H1 (cell line): ENCODE data around the gene PEX5L. TPM values are rescaled to one million over a fixed set of nuclear protein-coding genes. Genes with fewer than 3 reads are reported as not detected.

Experiments
- CTCF ChIA-PET: fragments of 300-600 bp; sonication (Branson Sonifier 250); formaldehyde crosslinking; loops from one replicate; lab custom pipeline; 2021; ENCODE audit not compliant: partially characterized antibody; lab: Charles Lee
- POLR2A ChIA-PET: fragments of 300-600 bp; sonication (Branson Sonifier 250); formaldehyde crosslinking; loops from one replicate; lab custom pipeline; 2021; ENCODE audit warnings: inconsistent platforms; ENCODE audit not compliant: partially characterized antibody; lab: Charles Lee
- DNase-seq, 2 experiments: peaks; one replicate each; pipeline versions ENCODE4 v3.0.0 to v3.0.0-alpha.2; 2010 to 2022; ENCODE audit warnings: low spot score in 2 of 2, low read depth in 1 of 2, mixed read lengths in 1 of 2
- FAIRE-seq: peaks from 2 replicates; lab custom pipeline; 2011; peaks lifted over from hg19 to GRCh38; lab: Jason Lieb, UNC
- H2AFZ ChIP-seq: 2 replicates; pipeline ENCODE4 v1.8.1; 2012; ENCODE audit warnings: low read length, inconsistent platforms
- H2AK5ac ChIP-seq: 2 replicates; pipeline ENCODE4 v1.6.1; 2013; ENCODE audit warnings: low read depth, low read length
- H2BK120ac ChIP-seq: replicated peaks from 2 replicates; pipeline ENCODE3; 2013; ENCODE audit warnings: low read depth, low read length, inconsistent platforms
- H2BK12ac ChIP-seq: 2 replicates; pipeline ENCODE4 v1.6.1; 2013; ENCODE audit warnings: low read depth, low read length
- H2BK15ac ChIP-seq: 2 replicates; pipeline ENCODE4 v1.6.1; 2013; ENCODE audit warnings: low read length
- H2BK20ac ChIP-seq: 2 replicates; pipeline ENCODE4 v1.6.1; 2013; ENCODE audit warnings: low read length
- H2BK5ac ChIP-seq: 2 replicates; pipeline ENCODE4 v1.6.1; 2013; ENCODE audit warnings: low read depth, low read length
- H3K14ac ChIP-seq: 2 replicates; pipeline ENCODE4 v1.6.1; 2013; ENCODE audit warnings: inconsistent platforms; ENCODE audit not compliant: insufficient read length
- H3K18ac ChIP-seq: 2 replicates; pipeline ENCODE4 v1.6.1; 2013; ENCODE audit warnings: low read length; ENCODE audit errors: extremely low read depth
- H3K23ac ChIP-seq: 2 replicates; pipeline ENCODE4 v1.6.1; 2013; ENCODE audit warnings: inconsistent platforms; ENCODE audit not compliant: insufficient read length
- H3K23me2 ChIP-seq: 2 replicates; pipeline ENCODE4 v1.6.1; 2013; ENCODE audit warnings: low read depth, low read length
- H3K27ac ChIP-seq: 2 replicates; pipeline ENCODE4 v1.6.1; 2011; ENCODE audit warnings: low read depth, low read length, inconsistent platforms
- H3K27me3 ChIP-seq, 4 experiments: replicated peaks in 1 of 4; 1 replicate in 1 of 4; 2 replicates in 3 of 4; pipeline versions ENCODE4 v1.6.1 to v1.8.1; 2011 to 2013; ENCODE audit warnings: low read length in 3 of 4, mild to moderate bottlenecking in 3 of 4, inconsistent platforms in 2 of 4, mixed read lengths in 2 of 4, moderate library complexity in 1 of 4; ENCODE audit not compliant: control insufficient read depth in 3 of 4, insufficient read depth in 3 of 4; ENCODE audit errors: extremely low read depth in 1 of 4
- H3K36me3 ChIP-seq, 4 experiments: 2 replicates each; pipeline versions ENCODE4 v1.6.1 to v1.8.1; 2011 to 2013; ENCODE audit warnings: mild to moderate bottlenecking in 4 of 4, low read length in 3 of 4, moderate library complexity in 2 of 4, control low read depth in 1 of 4, inconsistent platforms in 1 of 4; ENCODE audit not compliant: insufficient read depth in 4 of 4, control insufficient read depth in 2 of 4
- H3K4ac ChIP-seq: replicated peaks from 2 replicates; pipeline ENCODE3; 2013; ENCODE audit warnings: low read length, low read depth, mixed read lengths, inconsistent platforms; ENCODE audit not compliant: insufficient read length
- H3K4me1 ChIP-seq, 4 experiments: replicated peaks in 1 of 4; 1 replicate in 1 of 4; 2 replicates in 3 of 4; pipeline versions ENCODE4 v1.6.1 to v1.8.1; 2011 to 2013; ENCODE audit warnings: low read length in 3 of 4, inconsistent platforms in 2 of 4, mixed read lengths in 1 of 4; ENCODE audit not compliant: insufficient read depth in 4 of 4, control insufficient read depth in 3 of 4
- H3K4me2 ChIP-seq, 2 experiments: 2 replicates each; pipeline versions ENCODE4 v1.6.1 to v1.8.1; 2011 to 2013; ENCODE audit warnings: low read depth in 2 of 2, low read length in 2 of 2, control low read depth in 1 of 2, inconsistent platforms in 1 of 2, mild to moderate bottlenecking in 1 of 2; ENCODE audit not compliant: insufficient read depth in 1 of 2
- H3K4me3 ChIP-seq, 4 experiments: fragments of 200-600, 300-600 bp in 1 of 4; sonication (generic), shearing (Covaris generic), sonication (Bioruptor Twin) in 1 of 4; 2 replicates each; pipeline versions ENCODE4 v1.5.1 to v1.8.1; 2011 to 2016; ENCODE audit warnings: low read length in 4 of 4, low read depth in 3 of 4, control low read depth in 2 of 4, inconsistent platforms in 2 of 4, mild to moderate bottlenecking in 2 of 4, mixed read lengths in 1 of 4, moderate library complexity in 1 of 4; ENCODE audit not compliant: insufficient read depth in 2 of 4; ENCODE audit errors: extremely low read depth in 1 of 4
- H3K56ac ChIP-seq: replicated peaks from 2 replicates; pipeline ENCODE3; 2013; ENCODE audit warnings: low read depth, mild to moderate bottlenecking, mixed read lengths, low read length, inconsistent platforms; ENCODE audit not compliant: insufficient read length
- H3K79me1 ChIP-seq: 2 replicates; pipeline ENCODE4 v1.6.1; 2013; ENCODE audit warnings: low read depth, low read length, control low read depth
- H3K79me2 ChIP-seq, 2 experiments: 2 replicates each; pipeline versions ENCODE4 v1.6.1 to v1.8.1; 2012 to 2013; ENCODE audit warnings: low read length in 2 of 2, mild to moderate bottlenecking in 2 of 2, inconsistent platforms in 1 of 2; ENCODE audit not compliant: insufficient read depth in 2 of 2, control insufficient read depth in 1 of 2
- H3K9ac ChIP-seq, 4 experiments: replicated peaks in 1 of 4; 1 replicate in 1 of 4; 2 replicates in 3 of 4; pipeline versions ENCODE4 v1.6.1 to v1.8.1; 2011 to 2013; ENCODE audit warnings: low read depth in 3 of 4, low read length in 3 of 4, control low read depth in 2 of 4, mild to moderate bottlenecking in 2 of 4, moderate library complexity in 2 of 4, inconsistent platforms in 1 of 4; ENCODE audit errors: extremely low read depth in 1 of 4
- H3K9me3 ChIP-seq, 2 experiments: 2 replicates each; pipeline versions ENCODE4 v1.6.1 to v1.8.1; 2012 to 2013; ENCODE audit warnings: mild to moderate bottlenecking in 2 of 2, moderate library complexity in 2 of 2, control low read depth in 1 of 2, inconsistent platforms in 1 of 2, low read depth in 1 of 2, low read length in 1 of 2, mixed read lengths in 1 of 2; ENCODE audit not compliant: insufficient read depth in 2 of 2
- H4K20me1 ChIP-seq, 2 experiments: replicated peaks in 1 of 2; 2 replicates each; pipeline versions ENCODE3 to v1.8.1; 2011 to 2013; ENCODE audit warnings: inconsistent platforms in 2 of 2, low read length in 2 of 2, mild to moderate bottlenecking in 1 of 2; ENCODE audit not compliant: insufficient read depth in 2 of 2, control insufficient read depth in 1 of 2
- H4K5ac ChIP-seq: 2 replicates; pipeline ENCODE4 v1.6.1; 2013; ENCODE audit warnings: low read length, low read depth, mixed read lengths, inconsistent platforms; ENCODE audit not compliant: insufficient read length
- H4K8ac ChIP-seq: 2 replicates; pipeline ENCODE4 v1.8.0; 2013; ENCODE audit warnings: mild to moderate bottlenecking, moderate library complexity, low read length, inconsistent platforms; ENCODE audit not compliant: insufficient read depth; ENCODE audit errors: extremely low read depth
- H4K91ac ChIP-seq: replicated peaks from 2 replicates; pipeline ENCODE3; 2013; ENCODE audit warnings: low read length, mixed read lengths, inconsistent platforms; ENCODE audit not compliant: insufficient read length
- CEBPB ChIP-seq: IDR thresholded peaks from 2 replicates; pipeline ENCODE4 v1.6.1; 2012; ENCODE audit warnings: low read depth, low read length
- WGBS, 2 experiments: shearing (Covaris generic) in 1 of 2; methylation state at CpG; one replicate each; pipeline versions ENCODE4 v1.1.6 to v1.1.7; 2013 to 2015; ENCODE audit warnings: low lambda C conversion rate in 2 of 2, mixed read lengths in 2 of 2, inconsistent platforms in 1 of 2, low coverage in 1 of 2, missing lambda C conversion rate in 1 of 2; ENCODE audit not compliant: insufficient replicate concordance in 2 of 2, insufficient coverage in 1 of 2, insufficient read length in 1 of 2; ENCODE audit errors: extremely low coverage in 1 of 2, missing lambda C conversion rate in 1 of 2; 5-methylcytosine and 5-hydroxymethylcytosine counted together
- polyA plus RNA-seq, 7 experiments: library from polyadenylated mRNA; depleted of rRNA in 3 of 7; stranded (reverse) in 5 of 7; unstranded in 2 of 7; fragments of >200 nt in 5 of 7; fragments of 200-250 nt in 2 of 7; gene quantifications; 1 replicate in 5 of 7; 2 replicates in 1 of 7; 4 replicates in 1 of 7; pipeline versions ENCODE4 v1.2.1 to v1.2.3, GENCODE V29; 2011 to 2013; ENCODE audit warnings: missing spikeins in 2 of 7, mixed read lengths in 2 of 7
- total RNA-seq: library from RNA; stranded (reverse); fragmentation: NEBNext Ultra II Directional; extraction: Animal tissue kit (Norgen Biotek cat#: 25700); gene quantifications from 2 replicates; pipeline ENCODE4 v1.2.1, GENCODE V29; 2021

The PEX5L gene
- total and polyA plus RNA-seq, 2 of the 8 experiments (the other 6 are each of a cell fraction or from before 2014, with no cell fraction given), result 0.80 to 4.2 TPM

GRCh38 chr3:179828738-179829137 lies 208.0 kb downstream of the PEX5L start:
- Histone ChIP-seq H3K23ac (no peak overlapping the region), H3K9me3 (no peaks in the 10 kb centered on the region), H3K79me2 (no peaks in the 10 kb centered on the region), H2AK5ac (no peak overlapping the region), H4K8ac (no peak overlapping the region), H3K4ac (no peak overlapping the region), H3K4me3 (no peak overlapping the region), H3K36me3 (no peaks in the 10 kb centered on the region), H2BK20ac (no peak overlapping the region), H3K23me2 (peaks cover 7% of the 10 kb centered on the region; the same call in 1 of the 2 replicates), H4K91ac (no peak overlapping the region), H2BK120ac (no peak overlapping the region), H4K20me1 (no peaks in the 10 kb centered on the region), H3K27me3 (no peaks in the 10 kb centered on the region), H4K5ac (no peak overlapping the region), H2AFZ (no peak overlapping the region), H3K4me2 (no peak overlapping the region), H3K4me1 (peaks cover 0 to 9% (median 5%) of the 10 kb centered on the region in 4 experiments; a peak in 4 of 7 replicates), H3K79me1 (no peaks in the 10 kb centered on the region), H3K14ac (no peak overlapping the region), H2BK12ac (no peak overlapping the region), H3K56ac (no peak overlapping the region), H3K18ac (no peak overlapping the region), H3K9ac (no peak overlapping the region), H2BK15ac (no peak overlapping the region), H3K27ac (no peak overlapping the region), H2BK5ac (no peak overlapping the region)
- 93% methylated on average over 2 of the region's 2 CpGs; no CpG with 5 or more reads in 1 of the 2 experiments for WGBS, 2 experiments
- TF ChIP-seq CEBPB, result no peak
- FAIRE-seq, result no peak
- POLR2A ChIA-PET, result no interaction called here
- CTCF ChIA-PET, result interaction anchor here (1.8 kb wide), 1 partner anchor 24 kb away, joined by 4 read pairs; no protein-coding TSS in a partner anchor
- no peak for DNase-seq
